ENCODE data around the gene NELL2.

NELL2 gene

DNA sequence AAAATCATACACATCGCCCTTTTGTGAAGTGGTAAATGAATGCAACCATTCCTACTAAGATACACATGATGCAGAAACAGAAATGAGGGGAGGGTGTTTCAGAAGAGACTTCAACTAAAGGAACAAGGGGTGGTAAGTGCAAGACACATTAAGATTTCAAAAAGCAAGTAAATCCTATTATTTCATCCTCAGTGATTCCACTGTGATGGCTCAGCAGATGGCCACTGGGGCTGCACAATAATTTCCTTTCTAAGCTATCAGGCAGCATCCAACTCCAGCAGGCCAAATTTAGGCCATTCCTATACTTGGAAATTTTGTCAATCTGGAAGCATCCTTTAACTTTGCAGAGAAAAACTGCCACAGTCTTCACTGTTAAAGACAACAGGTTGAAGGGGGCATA, 272.4 kb downstream of the NELL2 start:
- no peak for DNase-seq (ENCODE audit: low read depth)
- H3K4me3 ChIP-seq (ENCODE audit: low read depth, low read length): no peak overlapping the region
- TF ChIP-seq, protein P1, sequence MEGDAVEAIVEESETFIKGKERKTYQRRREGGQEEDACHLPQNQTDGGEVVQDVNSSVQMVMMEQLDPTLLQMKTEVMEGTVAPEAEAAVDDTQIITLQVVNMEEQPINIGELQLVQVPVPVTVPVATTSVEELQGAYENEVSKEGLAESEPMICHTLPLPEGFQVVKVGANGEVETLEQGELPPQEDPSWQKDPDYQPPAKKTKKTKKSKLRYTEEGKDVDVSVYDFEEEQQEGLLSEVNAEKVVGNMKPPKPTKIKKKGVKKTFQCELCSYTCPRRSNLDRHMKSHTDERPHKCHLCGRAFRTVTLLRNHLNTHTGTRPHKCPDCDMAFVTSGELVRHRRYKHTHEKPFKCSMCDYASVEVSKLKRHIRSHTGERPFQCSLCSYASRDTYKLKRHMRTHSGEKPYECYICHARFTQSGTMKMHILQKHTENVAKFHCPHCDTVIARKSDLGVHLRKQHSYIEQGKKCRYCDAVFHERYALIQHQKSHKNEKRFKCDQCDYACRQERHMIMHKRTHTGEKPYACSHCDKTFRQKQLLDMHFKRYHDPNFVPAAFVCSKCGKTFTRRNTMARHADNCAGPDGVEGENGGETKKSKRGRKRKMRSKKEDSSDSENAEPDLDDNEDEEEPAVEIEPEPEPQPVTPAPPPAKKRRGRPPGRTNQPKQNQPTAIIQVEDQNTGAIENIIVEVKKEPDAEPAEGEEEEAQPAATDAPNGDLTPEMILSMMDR (IDR thresholded peaks at IDR 0.05; ENCODE audit: insufficient read depth, low read depth, low read length, missing control alignments): no peak

DNA sequence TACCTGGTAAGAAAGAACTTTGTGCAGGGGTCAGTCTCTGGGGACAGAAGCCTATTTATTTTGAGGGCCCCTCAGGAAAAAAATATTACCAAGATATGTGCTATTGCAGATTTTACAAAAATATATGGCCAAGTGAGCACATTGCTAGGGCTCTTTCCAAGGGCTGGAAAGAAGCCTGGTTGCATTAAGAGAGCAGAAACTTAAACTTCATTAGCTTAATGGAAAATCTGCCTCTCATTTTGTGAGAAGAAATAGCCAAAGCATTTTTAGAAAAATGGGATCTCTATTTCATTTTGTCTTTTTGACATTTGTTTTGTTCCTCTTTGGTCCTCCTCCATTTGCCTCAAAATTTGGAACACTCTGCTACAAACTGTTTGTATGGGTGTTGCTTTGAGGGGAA, 283.5 kb downstream of the NELL2 start:
- H3K4me3 ChIP-seq (ENCODE audit: low read depth, low read length): no peak overlapping the region
- TF ChIP-seq, protein P1 (IDR thresholded peaks at IDR 0.05; ENCODE audit: insufficient read depth, low read depth, low read length, missing control alignments): no peak

DNA sequence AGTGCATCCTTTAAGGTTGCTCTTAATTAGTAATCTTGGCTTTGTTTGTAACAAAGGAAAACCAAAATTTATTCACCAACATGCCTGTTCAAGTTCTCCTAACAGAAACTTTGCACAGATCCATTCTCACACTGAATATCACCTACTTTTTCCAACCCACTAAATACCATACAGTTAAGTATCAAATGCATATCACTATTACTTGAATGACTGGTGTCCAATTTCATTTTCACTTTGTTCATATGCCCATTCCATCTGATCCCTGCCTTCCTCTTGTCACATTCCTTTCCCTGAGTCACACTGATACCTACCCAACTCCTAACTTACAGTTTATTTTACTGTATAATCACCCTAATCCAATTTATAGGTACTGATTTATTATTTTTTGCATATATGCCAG, 286.4 kb downstream of the NELL2 start:
- TF ChIP-seq, protein P1 (IDR thresholded peaks at IDR 0.05; ENCODE audit: insufficient read depth, low read depth, low read length, missing control alignments): no peak
- H3K4me3 ChIP-seq (ENCODE audit: low read depth, low read length): no peak overlapping the region
- no peak for DNase-seq (ENCODE audit: low read depth)

More for the DNA sequence above, 283.5 kb downstream of the NELL2 start:
- DNase-seq (ENCODE audit: low read depth): no peak

DNA sequence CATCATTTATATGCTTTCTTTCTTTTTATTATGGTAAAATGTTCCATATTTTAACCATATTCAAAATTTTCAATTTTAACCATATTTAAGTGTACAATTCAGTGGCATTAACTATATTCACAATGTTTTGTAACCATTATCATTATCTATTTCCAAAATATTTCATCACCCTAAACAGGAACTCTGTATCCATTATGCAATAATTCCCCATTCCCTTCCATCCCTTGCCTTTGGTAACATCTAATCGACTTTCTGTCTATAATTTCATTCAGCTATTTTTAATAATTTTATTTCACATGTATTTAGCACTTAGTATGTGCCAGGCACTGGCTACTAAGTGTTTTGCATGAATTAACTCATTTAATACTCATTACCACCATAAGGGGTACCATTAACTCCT, 287.5 kb downstream of the NELL2 start:
- H3K4me3 ChIP-seq (ENCODE audit: low read depth, low read length): no peak overlapping the region
- TF ChIP-seq, protein P1 (IDR thresholded peaks at IDR 0.05; ENCODE audit: insufficient read depth, low read depth, low read length, missing control alignments): no peak
- no peak for DNase-seq (ENCODE audit: low read depth)

DNA sequence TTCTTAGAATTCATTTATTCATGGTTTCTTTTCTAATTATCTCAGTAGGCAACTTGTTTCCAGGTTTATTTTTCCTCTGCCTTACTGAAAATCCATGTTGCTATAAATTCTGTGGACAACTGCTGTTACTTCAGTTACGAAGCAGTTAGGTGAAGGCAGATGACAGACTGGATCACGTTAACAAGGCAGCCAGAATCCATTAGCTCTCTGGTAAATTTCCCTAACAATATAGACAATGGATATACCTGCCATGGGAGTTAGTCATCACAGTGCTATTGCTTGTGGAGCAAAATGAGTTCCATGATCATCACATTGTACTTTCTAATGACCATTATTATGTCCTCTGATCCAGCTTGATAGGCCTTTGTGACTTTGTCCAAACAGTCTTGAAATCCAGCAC, 291.5 kb downstream of the NELL2 start:
- H3K4me3 ChIP-seq (ENCODE audit: low read depth, low read length): no peak overlapping the region
- no peak for DNase-seq (ENCODE audit: low read depth)
- TF ChIP-seq, protein P1 (IDR thresholded peaks at IDR 0.05; ENCODE audit: insufficient read depth, low read depth, low read length, missing control alignments): no peak

DNA sequence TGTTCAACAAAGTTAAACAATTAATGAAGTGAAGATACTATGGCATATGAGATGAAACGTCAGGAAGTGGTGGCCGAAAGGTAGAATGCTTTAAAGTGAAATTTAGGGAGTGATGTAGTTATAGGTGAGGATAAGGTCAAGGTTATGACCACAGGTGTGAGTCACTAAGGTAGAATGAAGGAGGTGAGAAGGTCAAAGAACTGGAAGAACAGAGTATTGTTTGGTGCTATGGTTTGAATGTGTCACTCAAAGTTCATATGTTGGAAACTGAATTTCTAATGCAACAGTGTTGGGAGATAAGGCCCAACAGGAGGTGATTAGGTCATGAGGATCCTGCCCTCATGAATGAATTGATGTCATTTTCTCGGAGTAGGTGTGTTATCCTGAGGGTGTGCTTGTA, 293.6 kb downstream of the NELL2 start:
- DNase-seq (ENCODE audit: low read depth): no peak
- TF ChIP-seq, protein P1 (IDR thresholded peaks at IDR 0.05; ENCODE audit: insufficient read depth, low read depth, low read length, missing control alignments): no peak
- no peak overlapping the region for H3K4me3 ChIP-seq (ENCODE audit: low read depth, low read length)

DNA sequence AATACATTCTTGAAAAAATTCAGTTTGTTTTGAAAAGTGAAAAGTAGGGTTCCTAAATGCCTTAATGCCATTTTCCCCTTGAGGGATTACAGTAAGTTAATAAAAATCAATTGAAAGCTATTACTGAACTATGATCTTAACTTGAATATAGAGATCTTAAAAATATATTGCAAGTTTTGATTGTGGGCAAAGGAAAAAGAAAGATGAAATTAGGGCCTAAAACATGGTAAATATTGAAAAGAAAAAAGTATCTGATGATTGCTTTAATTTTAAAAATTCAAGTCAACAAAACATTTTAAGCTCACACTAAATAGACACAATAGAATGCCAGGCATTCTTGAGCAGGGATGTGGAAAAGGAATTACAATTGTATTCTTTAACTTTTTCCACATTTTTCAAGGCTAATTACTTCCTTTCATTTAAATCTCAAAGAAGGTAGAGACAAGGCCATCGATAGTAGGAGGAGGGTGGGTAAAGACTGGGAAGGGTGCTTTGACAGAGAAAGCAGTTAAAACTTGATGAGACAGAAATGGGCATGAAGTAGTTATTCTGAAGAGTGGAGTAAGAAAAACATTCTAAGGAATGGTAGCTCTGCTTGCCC, 294.4 kb downstream of the NELL2 start:
- no peak overlapping the region for H3K4me3 ChIP-seq (ENCODE audit: low read depth, low read length)
- TF ChIP-seq, protein P1 (IDR thresholded peaks at IDR 0.05; ENCODE audit: insufficient read depth, low read depth, low read length, missing control alignments): no peak
- no peak for DNase-seq (ENCODE audit: low read depth)
